22Rv1 (cell line): ENCODE results near the gene S100A3.

Experiments used
- CTCF ChIP-seq: fragments of 450-650 bp; IDR thresholded peaks from 2 replicates; pipeline ENCODE4 v1.5.1; 2017; ENCODE audit warnings: mild to moderate bottlenecking
- ZFX ChIP-seq: fragments of 450-650 bp; IDR thresholded peaks from 2 replicates; pipeline ENCODE4 v1.6.1; 2017; ENCODE audit warnings: antibody characterized with exemption, borderline replicate concordance

- TF ChIP-seq CTCF (no peak), ZFX (no peak)
Measured at GRCh38 chr1:153525088-153525728, 23.9 kb downstream of the S100A3 start.
